GM18499 (cell line): ENCODE data around the gene STARD5.
"Not testable (repeated sequence)": the region's sequence is repeated elsewhere in the genome, so short reads cannot be mapped to it uniquely, and the experiment has no call there.

ENCODE experiments used
- ATAC-seq: cut with Tn5 transposase; IDR thresholded peaks from one replicate; pipeline ENCODE4 v1.9.1; 2021; ENCODE audit warnings: moderate number of reproducible peaks; ENCODE audit not compliant: insufficient read depth, unreplicated experiment

Gene STARD5

GRCh38 chr15:81338170-81339007, 14.4 kb upstream of the STARD5 start:
- no peak for ATAC-seq

GRCh38 chr15:81337713-81338157, 13.8 kb upstream of the STARD5 start:
- no peak for ATAC-seq

- ATAC-seq: no peak
Observed at GRCh38 chr15:81337241-81337640, 13.3 kb upstream of the STARD5 start.

DNA sequence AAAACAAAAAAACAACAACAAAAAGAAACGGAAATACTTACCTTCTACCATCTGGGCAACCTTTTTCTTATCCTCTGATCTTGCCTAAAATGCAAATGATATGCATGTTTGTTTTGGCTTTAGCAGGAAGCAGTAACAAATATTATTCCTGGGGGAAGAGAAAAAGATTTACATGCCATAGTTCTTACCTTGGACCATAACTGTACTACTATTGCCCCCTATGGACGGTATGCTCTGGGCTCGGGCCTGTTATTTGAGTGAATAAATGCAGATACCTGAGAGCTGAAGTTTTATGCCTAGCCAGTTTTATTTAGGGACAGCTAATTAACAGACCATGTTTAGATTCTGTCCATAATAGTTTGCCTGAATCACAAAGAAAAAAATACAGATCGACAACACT, 12.6 kb upstream of the STARD5 start:
- no peak for ATAC-seq

DNA sequence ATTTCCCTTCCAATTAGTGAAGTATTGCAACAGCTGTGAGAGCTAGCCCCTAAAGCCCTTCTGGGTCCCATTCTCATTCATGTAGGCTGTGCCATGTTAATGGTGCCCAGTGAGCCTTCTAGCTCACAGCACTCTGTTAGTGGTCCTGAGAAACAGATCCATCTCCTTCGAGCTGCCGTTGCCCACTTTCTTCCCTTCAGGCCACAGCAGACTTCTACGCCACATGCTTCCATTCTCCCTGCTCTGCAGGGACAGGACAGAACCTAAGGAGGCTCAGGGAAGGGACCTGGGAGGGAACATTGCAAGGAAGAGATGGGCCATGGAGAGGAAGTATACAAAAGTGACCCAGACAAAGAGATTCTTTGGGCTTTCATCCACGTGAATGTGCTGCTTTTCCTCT, 11.7 kb upstream of the STARD5 start:
- no peak for ATAC-seq

DNA sequence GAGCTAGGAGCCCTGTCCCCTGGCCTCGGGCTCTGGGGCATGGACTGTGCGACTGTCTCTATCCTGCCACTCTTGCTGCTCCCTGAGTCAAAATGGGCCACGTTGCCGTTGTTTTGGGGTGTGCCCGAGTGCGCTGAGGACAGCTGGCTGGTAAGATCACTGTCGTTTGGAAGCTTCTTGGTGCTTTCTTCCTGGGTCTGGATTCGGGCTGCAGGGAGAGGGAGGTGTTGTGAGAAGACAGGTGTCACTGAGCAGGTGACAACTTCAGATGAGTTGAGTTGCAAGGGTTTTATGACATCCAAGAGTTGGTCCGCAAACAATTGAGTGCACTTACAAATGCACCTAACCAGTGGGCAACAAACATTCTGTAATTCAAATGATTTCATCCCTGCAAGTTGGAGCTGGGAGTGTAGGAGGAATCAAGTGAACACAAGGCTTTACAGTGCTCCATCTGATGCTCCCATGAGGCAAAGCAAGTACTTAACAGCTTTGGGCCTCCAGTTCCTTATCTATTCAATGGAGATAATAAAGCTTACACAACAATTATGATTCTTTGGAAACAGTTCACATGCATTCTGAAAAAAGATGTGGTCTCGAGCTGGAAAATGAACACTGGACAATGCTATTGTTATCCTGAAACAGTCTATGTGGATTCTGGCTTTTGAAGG, 11.0 kb upstream of the STARD5 start:
- no peak for ATAC-seq

DNA sequence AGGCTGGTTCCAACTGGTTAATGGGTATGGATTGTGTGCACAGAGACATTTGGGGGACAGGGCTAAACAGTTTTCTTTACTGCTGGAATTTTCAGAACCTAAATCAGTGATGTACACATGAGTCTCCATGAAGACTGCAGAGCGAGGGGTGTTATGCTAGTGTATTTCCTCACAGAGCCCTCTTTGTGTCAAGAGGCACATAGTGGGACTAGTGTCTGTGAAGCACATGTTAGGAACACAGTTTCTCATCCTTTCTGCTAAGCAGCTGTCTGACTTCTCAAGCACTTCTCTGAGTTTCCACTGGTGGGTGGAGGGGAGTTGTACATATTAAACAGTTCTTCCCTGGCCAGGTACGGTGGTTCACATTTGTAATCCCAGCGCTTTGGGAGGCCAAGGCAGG, 9.4 kb upstream of the STARD5 start:
- ATAC-seq: no peak

GRCh38 chr15:81332326-81332725, 8.4 kb upstream of the STARD5 start:
- ATAC-seq: no peak

DNA sequence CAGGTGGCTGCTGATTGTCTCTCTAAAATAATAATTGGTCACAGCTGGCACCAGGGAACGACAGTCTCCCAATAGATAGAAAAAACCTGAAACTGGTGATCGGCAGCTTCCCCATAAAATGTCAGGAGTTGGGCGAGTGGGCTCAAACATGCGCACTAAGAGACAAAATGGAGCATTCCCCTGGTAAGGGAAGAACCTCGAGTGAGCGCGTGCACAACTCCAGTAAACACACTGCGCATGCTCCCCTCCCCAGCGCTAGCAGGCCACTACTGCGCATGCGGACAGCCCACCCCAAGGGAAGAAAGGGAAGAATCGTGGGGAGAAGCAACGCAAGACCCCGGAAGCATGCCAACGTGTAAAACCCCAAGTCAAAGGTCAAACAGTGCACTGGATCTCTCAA, 7.7 kb upstream of the STARD5 start:
- ATAC-seq: no peak

GRCh38 chr15:81331141-81331540, 7.2 kb upstream of the STARD5 start:
- ATAC-seq: not testable (repeated sequence)

DNA sequence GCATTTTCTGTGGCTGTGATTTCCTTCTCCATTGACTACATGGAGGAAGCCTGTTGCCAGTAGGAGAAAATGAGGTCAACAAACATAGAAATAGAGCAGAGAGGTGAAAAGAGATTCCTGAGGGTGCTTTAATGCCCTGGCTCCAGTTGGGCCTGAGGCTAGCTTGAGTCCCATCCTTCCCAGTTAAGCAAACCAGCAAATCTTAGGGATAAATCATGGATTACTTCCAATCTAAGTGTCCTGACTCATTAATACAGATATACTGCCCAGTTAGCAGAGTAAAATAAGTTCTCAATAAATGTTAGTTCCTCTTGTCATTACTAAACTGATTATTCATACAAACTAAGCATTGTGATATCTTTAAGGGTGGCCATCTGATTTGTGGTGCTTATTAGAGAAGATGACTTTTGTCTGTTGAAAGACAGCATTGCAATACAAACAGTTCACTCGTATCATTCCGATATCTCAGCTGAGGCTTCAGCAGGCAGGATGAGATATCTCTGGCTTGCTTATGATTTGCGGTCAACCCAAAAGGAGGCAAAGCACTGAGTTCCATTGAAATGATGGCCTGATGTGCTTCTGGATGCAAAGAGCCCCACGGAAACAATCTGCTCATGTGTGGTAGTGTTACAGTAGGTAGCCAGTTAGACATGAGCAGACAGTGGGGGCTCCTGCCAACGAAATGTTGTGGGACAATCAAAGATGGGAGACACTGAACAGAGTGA, 6.6 kb upstream of the STARD5 start:
- ATAC-seq: no peak

- ATAC-seq: no peak
Observed at GRCh38 chr15:81329446-81329845, 5.5 kb upstream of the STARD5 start.

GRCh38 chr15:81327516-81327915, 3.6 kb upstream of the STARD5 start:
- no peak for ATAC-seq

DNA sequence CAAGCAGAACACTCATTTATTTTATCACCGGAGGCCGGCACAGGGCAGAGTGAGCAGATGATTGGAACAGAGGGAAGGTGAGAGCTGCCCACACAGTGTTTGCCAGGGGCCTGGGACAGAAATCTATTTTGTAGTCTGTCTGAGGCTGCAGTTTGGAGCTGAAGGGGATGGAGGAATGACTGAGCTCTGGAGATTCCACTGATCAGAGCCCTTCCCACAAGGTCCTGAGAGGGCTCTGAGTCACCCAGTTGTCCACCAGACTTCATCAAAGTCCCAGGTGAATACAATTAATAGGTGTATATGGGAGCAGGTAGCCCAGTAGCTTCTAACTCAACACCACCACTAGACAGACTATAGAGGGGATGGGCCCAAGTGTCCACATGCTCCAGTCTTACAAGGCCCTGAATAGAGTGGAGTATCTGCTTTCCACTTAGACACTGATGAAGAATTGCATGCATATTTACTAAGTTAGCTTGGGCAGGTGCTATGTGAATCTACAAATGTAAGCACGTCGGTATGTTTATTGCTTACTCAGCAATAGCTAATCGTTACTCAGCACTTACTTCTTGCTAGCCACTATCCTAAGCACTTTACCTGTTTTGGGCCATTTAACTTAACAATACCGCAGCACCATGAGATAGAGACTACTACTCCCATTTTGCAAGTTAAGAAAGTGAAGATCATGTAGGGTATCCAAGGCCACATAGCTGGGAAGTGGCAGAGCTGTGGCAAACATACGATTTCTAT, 2.7 kb upstream of the STARD5 start:
- ATAC-seq: no peak

GRCh38 chr15:81323559-81323943, 390 bp downstream of the STARD5 start:
- no peak for ATAC-seq

DNA sequence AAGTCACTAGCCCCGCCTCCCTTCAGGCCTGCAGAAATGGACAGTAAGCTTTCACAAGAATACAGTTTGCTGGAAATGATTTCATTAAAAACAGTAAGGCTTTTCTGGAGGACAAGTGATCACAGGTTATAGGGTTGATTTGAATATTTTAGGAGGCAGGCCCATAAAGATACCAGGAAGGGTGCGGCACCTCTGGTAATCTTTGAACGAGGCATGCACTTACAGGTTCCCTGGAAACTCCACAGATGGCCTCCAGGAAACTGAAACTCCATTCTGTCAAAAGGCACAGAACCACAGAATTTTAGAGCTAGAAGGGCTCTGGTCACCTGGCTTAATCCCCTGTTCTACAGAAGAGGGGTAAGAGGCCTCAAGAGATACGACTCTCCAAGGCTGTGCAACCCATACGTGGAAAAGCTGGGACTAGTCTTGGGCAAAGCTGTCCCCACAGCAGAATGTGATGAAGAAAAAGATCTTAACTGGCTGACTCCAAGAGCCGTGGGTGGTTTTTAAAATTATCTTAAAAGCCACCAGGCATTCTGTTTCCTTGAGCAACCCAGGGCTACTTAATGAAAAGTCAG, 1.2 kb downstream of the STARD5 start:
- ATAC-seq: no peak

- no peak for ATAC-seq
Observed at GRCh38 chr15:81321667-81322066, 2.3 kb downstream of the STARD5 start.

GRCh38 chr15:81317642-81318017, 6.3 kb downstream of the STARD5 start:
- ATAC-seq: no peak

- no peak for ATAC-seq
Observed at GRCh38 chr15:81316267-81316666, 7.7 kb downstream of the STARD5 start.
